Upper lobe of right lung (tissue), 1 donor: ENCODE data around the gene PCNX2. TPM values are rescaled to one million over a fixed set of nuclear protein-coding genes. Genes with fewer than 3 reads are reported as not detected.

Experiments
- ATAC-seq: fragments of 200-7000 bp; cut with Tn5 transposase; one replicate; pipeline ENCODE4 v1.9.1; 2020; ENCODE audit warnings: mild to moderate bottlenecking, moderate library complexity
- DNase-seq: peaks from one replicate; pipeline ENCODE4 v3.0.0-alpha.2; 2020
- H3K27ac ChIP-seq: fragments of 200-600 bp; one replicate; pipeline ENCODE4 v1.8.0; 2022
- H3K27me3 ChIP-seq: fragments of 200-600 bp; one replicate; pipeline ENCODE4 v1.8.0; 2022; ENCODE audit warnings: mild to moderate bottlenecking
- H3K36me3 ChIP-seq: fragments of 200-600 bp; one replicate; pipeline ENCODE4 v1.8.0; 2022
- H3K4me1 ChIP-seq: fragments of 200-600 bp; one replicate; pipeline ENCODE4 v1.8.0; 2022
- H3K4me3 ChIP-seq: fragments of 200-600 bp; one replicate; pipeline ENCODE4 v1.8.0; 2022; ENCODE audit warnings: mild to moderate bottlenecking
- H3K9me3 ChIP-seq: fragments of 200-600 bp; one replicate; pipeline ENCODE4 v1.8.0; 2022
- intact Hi-C: fragments of 100-400 bp; cut with DNase I; formaldehyde crosslinking; loops from one replicate; pipeline ENCODE4 v1.11.0; 2022
- total RNA-seq: library from RNA; stranded (reverse); fragmentation: NEBNext Ultra II Directional; extraction: Animal tissue kit (Norgen Biotek cat#: 25700); gene quantifications from one replicate; pipeline ENCODE4 v1.2.1, GENCODE V29; 2021
- TF ChIP-seq, protein P1 (sequence below): fragments of 200-600 bp; IDR thresholded peaks from one replicate; pipeline ENCODE4 v1.8.0; 2022; ENCODE audit warnings: antibody characterized with exemption
- donor health status: DM: no; HTN: yes; CAD: no; lungs with severe emphysema.

Gene PCNX2
- total RNA-seq, 1 donor from 2014 or later, result 6.8 TPM

DNA sequence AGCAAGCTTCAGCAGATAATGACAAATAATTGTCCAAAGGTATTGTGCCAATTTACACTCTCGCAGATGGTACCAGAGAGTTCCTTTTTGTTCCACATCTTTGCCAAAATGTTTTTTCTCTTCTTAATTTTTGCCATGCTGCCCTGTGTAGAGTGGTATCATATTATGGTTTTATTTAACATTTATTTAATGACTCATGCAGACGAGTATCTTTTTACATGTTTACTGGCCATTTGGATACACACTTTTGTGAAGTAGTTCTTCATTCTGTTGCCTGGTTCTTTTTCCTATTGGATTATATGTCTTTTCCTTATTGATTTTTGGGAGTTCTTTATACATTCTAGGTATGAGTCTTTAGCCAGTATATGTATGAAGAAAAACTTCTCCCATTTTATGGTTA, 151.1 kb downstream of the PCNX2 start:
- ATAC-seq, result no peak
- TF ChIP-seq, protein P1, sequence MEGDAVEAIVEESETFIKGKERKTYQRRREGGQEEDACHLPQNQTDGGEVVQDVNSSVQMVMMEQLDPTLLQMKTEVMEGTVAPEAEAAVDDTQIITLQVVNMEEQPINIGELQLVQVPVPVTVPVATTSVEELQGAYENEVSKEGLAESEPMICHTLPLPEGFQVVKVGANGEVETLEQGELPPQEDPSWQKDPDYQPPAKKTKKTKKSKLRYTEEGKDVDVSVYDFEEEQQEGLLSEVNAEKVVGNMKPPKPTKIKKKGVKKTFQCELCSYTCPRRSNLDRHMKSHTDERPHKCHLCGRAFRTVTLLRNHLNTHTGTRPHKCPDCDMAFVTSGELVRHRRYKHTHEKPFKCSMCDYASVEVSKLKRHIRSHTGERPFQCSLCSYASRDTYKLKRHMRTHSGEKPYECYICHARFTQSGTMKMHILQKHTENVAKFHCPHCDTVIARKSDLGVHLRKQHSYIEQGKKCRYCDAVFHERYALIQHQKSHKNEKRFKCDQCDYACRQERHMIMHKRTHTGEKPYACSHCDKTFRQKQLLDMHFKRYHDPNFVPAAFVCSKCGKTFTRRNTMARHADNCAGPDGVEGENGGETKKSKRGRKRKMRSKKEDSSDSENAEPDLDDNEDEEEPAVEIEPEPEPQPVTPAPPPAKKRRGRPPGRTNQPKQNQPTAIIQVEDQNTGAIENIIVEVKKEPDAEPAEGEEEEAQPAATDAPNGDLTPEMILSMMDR, result no peak
- no peak overlapping the region for H3K4me3 ChIP-seq
- no peak for DNase-seq
- no peaks in the 10 kb centered on the region for H3K9me3 ChIP-seq
- no peaks in the 10 kb centered on the region for H3K27me3 ChIP-seq
- no peaks in the 10 kb centered on the region for H3K36me3 ChIP-seq
- intact Hi-C loops, result no loop called here
- no peak overlapping the region for H3K27ac ChIP-seq
- H3K4me1 ChIP-seq, result no peaks in the 10 kb centered on the region

DNA sequence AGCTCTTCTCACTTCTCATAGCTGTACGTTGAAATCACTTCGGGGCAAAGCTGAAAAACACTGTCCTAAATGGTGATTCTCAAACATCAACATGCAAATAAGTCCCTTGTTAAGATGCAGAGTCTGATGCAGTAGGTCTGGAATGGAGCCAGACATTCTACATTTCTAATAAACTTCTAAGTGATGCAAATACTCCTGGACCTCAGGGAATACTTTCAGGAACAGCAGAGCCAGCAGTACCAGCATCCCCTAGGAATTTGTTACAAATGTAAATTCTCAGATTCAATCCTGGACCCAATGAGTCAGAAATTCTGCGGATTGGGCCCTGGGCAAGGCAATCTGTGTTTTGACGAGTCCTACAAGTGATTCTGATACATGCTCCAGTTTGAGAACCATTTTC, 152.3 kb downstream of the PCNX2 start:
- intact Hi-C loops, result no loop called here
- Histone ChIP-seq H3K9me3 (no peaks in the 10 kb centered on the region), H3K4me1 (no peaks in the 10 kb centered on the region), H3K27ac (no peak overlapping the region), H3K36me3 (no peaks in the 10 kb centered on the region), H3K27me3 (no peaks in the 10 kb centered on the region), H3K4me3 (no peak overlapping the region)
- TF ChIP-seq, protein P1, result no peak
- ATAC-seq, result no peak
- no peak for DNase-seq

DNA sequence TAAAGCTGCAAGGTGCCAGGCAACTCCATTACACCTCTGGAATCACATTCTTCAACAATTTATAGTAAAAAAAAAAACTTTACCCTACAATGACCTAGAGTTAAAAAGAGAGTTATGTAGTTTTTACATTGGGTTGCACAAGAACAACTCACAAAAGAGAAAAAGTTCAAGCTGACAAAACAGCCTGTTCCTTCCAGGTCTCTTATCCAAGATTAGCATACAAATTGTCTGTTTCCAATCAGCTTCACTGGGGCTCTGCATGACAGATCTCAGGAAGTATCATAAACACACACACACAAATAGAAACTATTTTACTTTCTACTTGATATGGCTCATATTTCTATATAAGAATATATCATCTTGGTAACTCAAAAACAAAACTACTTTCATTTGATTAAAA, 154.6 kb downstream of the PCNX2 start:
- intact Hi-C loops, result no loop called here
- H3K9me3 ChIP-seq, result no peaks in the 10 kb centered on the region
- TF ChIP-seq, protein P1, result no peak
- ATAC-seq, result no peak
- H3K4me3 ChIP-seq, result no peak overlapping the region
- no peak overlapping the region for H3K27ac ChIP-seq
- no peaks in the 10 kb centered on the region for H3K4me1 ChIP-seq
- no peaks in the 10 kb centered on the region for H3K27me3 ChIP-seq
- H3K36me3 ChIP-seq, result no peaks in the 10 kb centered on the region
- DNase-seq, result no peak

DNA sequence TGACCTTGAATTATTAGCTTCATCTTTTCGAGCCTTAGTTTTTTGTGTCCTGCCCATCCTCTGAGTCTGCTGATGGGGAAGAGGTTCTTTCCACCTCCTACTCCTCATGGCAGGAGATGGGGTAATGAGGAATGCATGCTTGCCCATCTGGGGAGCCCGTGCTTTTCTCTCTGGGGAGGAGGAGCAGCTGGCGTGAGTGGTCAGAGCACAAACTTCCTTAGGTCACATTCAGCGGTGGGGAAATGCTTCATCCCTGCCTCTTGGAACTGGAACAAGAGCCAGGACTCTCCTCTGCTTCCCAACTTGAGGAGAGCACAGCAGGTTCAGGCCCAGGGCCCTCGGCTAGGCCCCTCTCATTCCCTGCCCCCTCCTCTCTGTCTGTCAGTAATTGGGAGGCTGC, 155.0 kb downstream of the PCNX2 start:
- Histone ChIP-seq H3K4me1 (no peaks in the 10 kb centered on the region), H3K4me3 (no peak overlapping the region), H3K9me3 (no peaks in the 10 kb centered on the region), H3K36me3 (no peaks in the 10 kb centered on the region), H3K27ac (no peak overlapping the region), H3K27me3 (no peaks in the 10 kb centered on the region)
- ATAC-seq (no peak), DNase-seq (no peak)
- intact Hi-C loops, result no loop called here
- TF ChIP-seq, protein P1, result no peak

DNA sequence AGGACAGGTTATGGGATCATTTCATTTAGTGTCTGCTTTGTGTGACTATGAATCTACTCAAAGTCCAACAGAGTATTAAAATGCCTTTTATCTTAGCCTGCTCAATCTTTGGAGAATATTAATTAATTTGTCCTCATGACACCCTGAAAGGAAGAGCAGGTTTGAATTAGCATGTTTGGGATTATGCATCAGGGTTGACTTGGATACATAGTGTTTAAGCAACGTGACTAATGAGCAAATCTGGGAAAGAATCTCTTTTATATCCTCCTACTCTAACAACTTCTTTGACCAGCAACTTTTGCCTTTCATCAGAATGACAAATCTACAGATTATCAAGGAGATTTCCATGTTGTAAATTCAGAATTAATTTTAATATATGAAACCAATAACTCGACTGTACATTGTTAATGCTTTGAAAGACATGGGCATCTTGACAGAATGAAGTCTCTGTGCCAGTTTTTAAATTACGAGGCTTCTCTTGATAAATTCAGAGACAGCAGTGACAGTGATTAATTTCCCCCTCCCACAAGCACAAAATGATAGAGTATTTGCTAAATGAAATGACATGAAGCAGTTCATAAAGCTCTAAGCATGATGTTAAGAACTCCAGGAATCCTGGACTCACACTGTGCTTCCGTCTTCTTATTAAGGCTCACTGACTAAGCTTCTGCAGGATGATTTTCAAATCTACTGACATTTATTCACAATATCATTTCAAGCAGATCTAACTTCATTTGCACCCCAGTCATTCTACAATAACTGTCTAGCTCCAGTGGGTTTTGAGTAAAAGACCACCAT, 156.5 kb downstream of the PCNX2 start:
- DNase-seq, result no peak
- no peaks in the 10 kb centered on the region for H3K9me3 ChIP-seq
- intact Hi-C loops, result no loop called here
- no peak overlapping the region for H3K4me3 ChIP-seq
- H3K27ac ChIP-seq, result no peak overlapping the region
- no peak for ATAC-seq
- H3K27me3 ChIP-seq, result no peaks in the 10 kb centered on the region
- TF ChIP-seq, protein P1, result no peak
- no peaks in the 10 kb centered on the region for H3K4me1 ChIP-seq
- no peaks in the 10 kb centered on the region for H3K36me3 ChIP-seq

DNA sequence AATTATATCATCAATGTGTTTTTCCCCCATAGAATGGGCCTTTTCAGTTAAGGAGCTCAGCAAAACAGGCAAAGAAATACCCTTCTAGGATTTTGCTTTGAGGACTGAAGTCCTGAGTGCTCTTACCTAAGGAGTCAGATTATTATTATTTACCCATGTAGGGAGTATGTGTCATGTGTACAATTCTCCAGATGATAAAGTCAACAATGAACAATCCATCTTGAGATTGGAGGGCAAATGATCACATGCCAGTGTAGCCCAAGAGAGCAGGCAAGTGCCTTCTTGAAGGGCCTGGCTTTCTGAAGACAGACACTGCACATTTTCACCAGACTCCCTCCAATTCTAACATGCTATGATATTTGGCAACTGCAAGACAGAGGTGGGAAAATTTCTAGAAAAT, 159.7 kb downstream of the PCNX2 start:
- Histone ChIP-seq H3K36me3 (no peaks in the 10 kb centered on the region), H3K4me1 (no peaks in the 10 kb centered on the region), H3K9me3 (no peaks in the 10 kb centered on the region), H3K27ac (no peak overlapping the region), H3K27me3 (no peaks in the 10 kb centered on the region), H3K4me3 (no peak overlapping the region)
- intact Hi-C loops, result no loop called here
- ATAC-seq (peak; percentile 54), DNase-seq (no peak)
- TF ChIP-seq, protein P1, result no peak
